Endothelial cell (in vitro differentiated cells): ENCODE data around the gene PCNX2. TPM values are rescaled to one million over a fixed set of nuclear protein-coding genes. Genes with fewer than 3 reads are reported as not detected.

Experiments used
- DNase-seq: peaks from one replicate; pipeline ENCODE4 v3.0.0; 2021; ENCODE audit warnings: low spot score
- H3K27ac Mint-ChIP-seq: one replicate; pipeline ENCODE4 v1.8.0; 2021; ENCODE audit warnings: mixed read lengths, inconsistent platforms; ENCODE audit not compliant: unreplicated experiment
- H3K27me3 Mint-ChIP-seq: one replicate; pipeline ENCODE4 v1.8.0; 2021; ENCODE audit warnings: mild to moderate bottlenecking, moderate library complexity, mixed read lengths, inconsistent platforms; ENCODE audit not compliant: unreplicated experiment
- H3K36me3 Mint-ChIP-seq: one replicate; pipeline ENCODE4 v1.8.0; 2021; ENCODE audit warnings: mild to moderate bottlenecking, low read depth, mixed read lengths, inconsistent platforms; ENCODE audit not compliant: unreplicated experiment
- H3K4me1 Mint-ChIP-seq: one replicate; pipeline ENCODE4 v1.8.0; 2021; ENCODE audit warnings: mild to moderate bottlenecking, mixed read lengths, inconsistent platforms; ENCODE audit not compliant: unreplicated experiment
- H3K4me3 Mint-ChIP-seq: one replicate; pipeline ENCODE4 v1.8.0; 2021; ENCODE audit warnings: mild to moderate bottlenecking, mixed read lengths, inconsistent platforms; ENCODE audit not compliant: unreplicated experiment
- H3K9me3 Mint-ChIP-seq: one replicate; pipeline ENCODE4 v1.8.0; 2021; ENCODE audit warnings: mixed read lengths, inconsistent platforms; ENCODE audit not compliant: unreplicated experiment
- total RNA-seq: library from RNA; stranded (reverse); fragmentation: NEBNext Ultra II Directional; extraction: Animal tissue kit (Norgen Biotek cat#: 25700); gene quantifications from one replicate; pipeline ENCODE4 v1.2.1, GENCODE V29; 2021; ENCODE audit not compliant: unreplicated experiment
- TF ChIP-seq, protein P1 (sequence below): fragments of 200-600 bp; sonication (generic); IDR thresholded peaks from one replicate; pipeline ENCODE4 v1.5.0; 2021; ENCODE audit warnings: antibody characterized with exemption; ENCODE audit not compliant: unreplicated experiment

The PCNX2 gene
- total RNA-seq, 1 donor from 2014 or later, result 24.0 TPM

DNA sequence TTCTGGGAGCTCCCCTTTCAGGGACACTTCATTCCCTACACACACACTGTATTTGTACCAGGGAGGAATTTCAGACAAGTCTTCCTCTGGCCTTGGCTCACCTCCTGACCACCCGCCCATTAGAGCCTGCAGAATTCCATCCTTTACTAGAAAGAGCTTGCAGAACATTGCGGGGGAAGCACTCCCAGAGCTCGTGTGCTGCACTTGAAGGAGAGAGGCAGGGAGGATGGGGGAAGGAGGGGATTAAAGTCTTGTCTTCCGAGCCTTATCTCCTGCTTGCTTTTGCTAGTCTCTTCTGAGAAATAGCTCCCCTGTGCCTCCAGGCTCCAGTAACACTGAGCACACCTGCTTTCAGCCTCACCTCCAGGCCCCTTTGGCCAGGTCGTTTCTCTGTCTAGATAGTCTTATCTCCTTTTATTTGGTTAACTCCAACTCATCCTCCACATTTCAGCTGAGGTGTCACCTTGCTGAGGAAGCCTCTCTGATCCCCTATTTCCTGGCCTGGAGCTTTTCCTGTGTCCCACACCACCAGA, 62.0 kb downstream of the PCNX2 start:
- H3K4me1 Mint-ChIP-seq, result peaks cover 17% of the 10 kb centered on the region
- H3K4me3 Mint-ChIP-seq, result no peak overlapping the region
- no peaks in the 10 kb centered on the region for H3K36me3 Mint-ChIP-seq
- H3K9me3 Mint-ChIP-seq, result no peaks in the 10 kb centered on the region
- TF ChIP-seq, protein P1, sequence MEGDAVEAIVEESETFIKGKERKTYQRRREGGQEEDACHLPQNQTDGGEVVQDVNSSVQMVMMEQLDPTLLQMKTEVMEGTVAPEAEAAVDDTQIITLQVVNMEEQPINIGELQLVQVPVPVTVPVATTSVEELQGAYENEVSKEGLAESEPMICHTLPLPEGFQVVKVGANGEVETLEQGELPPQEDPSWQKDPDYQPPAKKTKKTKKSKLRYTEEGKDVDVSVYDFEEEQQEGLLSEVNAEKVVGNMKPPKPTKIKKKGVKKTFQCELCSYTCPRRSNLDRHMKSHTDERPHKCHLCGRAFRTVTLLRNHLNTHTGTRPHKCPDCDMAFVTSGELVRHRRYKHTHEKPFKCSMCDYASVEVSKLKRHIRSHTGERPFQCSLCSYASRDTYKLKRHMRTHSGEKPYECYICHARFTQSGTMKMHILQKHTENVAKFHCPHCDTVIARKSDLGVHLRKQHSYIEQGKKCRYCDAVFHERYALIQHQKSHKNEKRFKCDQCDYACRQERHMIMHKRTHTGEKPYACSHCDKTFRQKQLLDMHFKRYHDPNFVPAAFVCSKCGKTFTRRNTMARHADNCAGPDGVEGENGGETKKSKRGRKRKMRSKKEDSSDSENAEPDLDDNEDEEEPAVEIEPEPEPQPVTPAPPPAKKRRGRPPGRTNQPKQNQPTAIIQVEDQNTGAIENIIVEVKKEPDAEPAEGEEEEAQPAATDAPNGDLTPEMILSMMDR, result no peak
- DNase-seq, result no peak
- H3K27me3 Mint-ChIP-seq, result no peaks in the 10 kb centered on the region
- H3K27ac Mint-ChIP-seq, result peak overlapping the region; percentile 21

DNA sequence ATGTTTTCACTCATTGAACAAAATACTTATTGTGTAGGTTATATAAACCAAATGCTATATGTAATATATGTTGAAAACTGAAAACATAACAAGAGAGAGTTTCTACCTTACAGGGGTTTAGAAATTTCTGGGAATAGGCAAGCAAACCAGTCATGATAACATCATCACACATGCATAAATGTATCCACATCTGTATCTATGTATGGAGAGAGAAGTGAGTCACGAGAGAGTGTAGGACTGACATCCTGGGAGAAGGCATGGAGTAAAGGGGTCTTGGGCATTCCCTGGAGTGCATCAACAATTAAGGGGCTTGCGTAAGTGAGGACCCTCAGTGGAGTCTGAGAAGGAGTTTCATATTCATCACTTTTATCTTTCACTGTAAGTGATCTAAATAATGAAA, 65.5 kb downstream of the PCNX2 start:
- Mint-ChIP-seq H3K4me1 (peaks cover 17% of the 10 kb centered on the region), H3K27ac (no peak overlapping the region)

DNA sequence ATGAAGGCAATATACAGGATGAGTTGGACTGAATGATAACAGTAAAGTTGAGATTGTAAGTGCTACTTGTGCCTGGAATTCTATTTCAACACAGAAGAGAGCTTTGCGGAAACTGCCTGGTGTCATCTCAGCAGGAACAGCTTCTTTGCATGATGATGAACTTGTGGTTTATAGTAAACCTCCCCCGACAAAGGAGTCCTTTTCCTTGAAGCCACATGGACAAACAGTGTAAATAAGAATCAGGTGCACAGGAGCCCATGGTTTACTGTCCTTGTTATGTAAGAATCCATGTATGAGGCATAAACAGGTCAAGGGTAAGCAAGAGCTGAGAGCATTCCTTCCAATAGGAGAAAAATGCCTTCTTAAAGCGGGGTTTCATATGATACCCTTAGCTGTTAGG, 66.2 kb downstream of the PCNX2 start:
- Mint-ChIP-seq H3K36me3 (no peaks in the 10 kb centered on the region), H3K4me3 (no peak overlapping the region), H3K27me3 (no peaks in the 10 kb centered on the region), H3K4me1 (peaks cover 12% of the 10 kb centered on the region), H3K27ac (no peak overlapping the region), H3K9me3 (no peaks in the 10 kb centered on the region)
- no peak for DNase-seq
- TF ChIP-seq, protein P1, result no peak

More for the DNA sequence above, 65.5 kb downstream of the PCNX2 start:
- Mint-ChIP-seq H3K9me3 (no peaks in the 10 kb centered on the region), H3K4me3 (no peak overlapping the region), H3K36me3 (no peaks in the 10 kb centered on the region), H3K27me3 (no peaks in the 10 kb centered on the region)
- TF ChIP-seq, protein P1, result no peak
- DNase-seq, result no peak

DNA sequence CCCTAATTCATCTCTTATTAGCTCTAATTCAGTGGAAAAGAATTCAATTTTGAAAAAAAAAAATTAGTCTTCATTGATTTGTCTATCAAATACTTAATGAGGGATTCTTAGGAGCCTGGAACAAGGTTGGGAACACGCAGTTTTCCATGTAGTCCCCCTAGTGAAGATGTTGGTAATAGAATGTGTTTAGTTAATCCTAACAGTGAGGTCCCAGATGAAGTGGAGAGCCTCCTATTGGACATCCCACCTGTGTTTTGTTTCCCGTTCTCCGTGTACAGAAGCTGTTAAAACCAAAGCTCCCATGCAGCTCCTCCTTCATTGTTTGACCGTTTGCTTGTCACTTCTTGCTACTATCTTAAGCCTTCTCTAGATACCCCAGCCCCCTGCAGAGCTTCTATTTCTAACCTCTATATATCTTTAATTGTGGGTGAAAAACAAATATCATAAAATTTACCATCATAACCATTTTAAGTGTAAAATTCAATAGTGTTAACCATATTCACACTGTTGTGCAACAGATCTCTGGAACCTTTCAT, 67.5 kb downstream of the PCNX2 start:
- no peak for DNase-seq
- H3K4me3 Mint-ChIP-seq, result no peak overlapping the region
- H3K36me3 Mint-ChIP-seq, result no peaks in the 10 kb centered on the region
- TF ChIP-seq, protein P1, result no peak
- no peaks in the 10 kb centered on the region for H3K9me3 Mint-ChIP-seq
- H3K4me1 Mint-ChIP-seq, result peaks cover under 1% of the 10 kb centered on the region
- no peak overlapping the region for H3K27ac Mint-ChIP-seq
- no peaks in the 10 kb centered on the region for H3K27me3 Mint-ChIP-seq

DNA sequence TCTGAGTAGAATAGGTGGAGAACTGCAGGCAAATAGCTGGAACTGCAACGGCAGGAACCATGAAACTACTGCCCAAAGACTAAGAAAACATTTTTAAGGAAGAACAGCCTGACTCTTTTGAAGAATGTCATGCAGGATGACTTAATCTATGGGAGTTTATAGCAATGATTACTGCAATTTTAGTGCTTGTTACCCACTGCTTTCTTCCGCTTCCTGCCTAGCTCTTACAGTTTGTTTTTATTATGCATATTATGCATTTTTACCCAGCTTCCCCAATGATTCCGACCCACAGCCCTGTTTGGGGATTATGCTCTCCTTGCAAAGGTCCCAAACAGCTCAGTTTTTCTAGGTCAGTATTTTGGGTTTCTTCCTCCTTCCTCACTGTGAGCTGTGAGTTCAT, 71.2 kb downstream of the PCNX2 start:
- Mint-ChIP-seq H3K9me3 (no peaks in the 10 kb centered on the region), H3K4me3 (no peak overlapping the region), H3K27ac (no peak overlapping the region), H3K36me3 (peaks cover 13% of the 10 kb centered on the region), H3K27me3 (no peaks in the 10 kb centered on the region), H3K4me1 (no peaks in the 10 kb centered on the region)
- DNase-seq, result no peak
- TF ChIP-seq, protein P1, result no peak
